SJCRH30 (cell line): Measurements from ENCODE around the gene DENR. TPM values are rescaled to one million over a fixed set of nuclear protein-coding genes. Genes with fewer than 3 reads are reported as not detected.
"Not testable (repeated sequence)": the region's sequence is repeated elsewhere in the genome, so short reads cannot be mapped to it uniquely, and the experiment has no call there.

ENCODE experiments used
- DNase-seq, 2 experiments: peaks; one replicate each; pipeline ENCODE4 v3.0.0-alpha.2; 2015 to 2020
- H3K27ac ChIP-seq: fragments of 250-450 bp; sonication (Bioruptor Pico); 2 replicates; pipeline ENCODE4 v1.5.1; 2020; ENCODE audit warnings: mild to moderate bottlenecking, moderate library complexity
- H3K27me3 ChIP-seq: fragments of 250-450 bp; sonication (Bioruptor Pico); 2 replicates; pipeline ENCODE4 v1.5.1; 2020; ENCODE audit warnings: mild to moderate bottlenecking, moderate library complexity
- H3K36me3 ChIP-seq: fragments of 250-450 bp; sonication (Bioruptor Pico); 2 replicates; pipeline ENCODE4 v1.5.1; 2020; ENCODE audit warnings: mild to moderate bottlenecking, moderate library complexity
- H3K4me1 ChIP-seq: fragments of 250-450 bp; sonication (Bioruptor Pico); 2 replicates; pipeline ENCODE4 v1.5.1; 2020; ENCODE audit warnings: mild to moderate bottlenecking, moderate library complexity
- H3K4me3 ChIP-seq: fragments of 250-450 bp; sonication (Bioruptor Pico); 2 replicates; pipeline ENCODE4 v1.5.1; 2020; ENCODE audit warnings: mild to moderate bottlenecking, moderate library complexity
- H3K9me3 ChIP-seq: fragments of 250-450 bp; sonication (Bioruptor Pico); replicated peaks from 2 replicates; pipeline ENCODE4 v1.5.1; 2020; ENCODE audit warnings: mild to moderate bottlenecking, moderate library complexity
- total RNA-seq: library from RNA; depleted of rRNA; stranded (reverse); fragments of >200 nt; shearing (Covaris generic); gene quantifications from 2 replicates; pipeline ENCODE4 v1.2.3, GENCODE V29; 2014

DENR gene
- total RNA-seq, 1 experiment from 2014 or later = 82.5 TPM

GRCh38 chr12:122785503-122785902 lies 32.9 kb downstream of the DENR start:
- H3K27me3 ChIP-seq = no peaks in the 10 kb centered on the region
- no peak overlapping the region for H3K4me3 ChIP-seq
- no peak for DNase-seq
- no peaks in the 10 kb centered on the region for H3K4me1 ChIP-seq
- H3K27ac ChIP-seq = no peak overlapping the region
- H3K9me3 ChIP-seq = no peaks in the 10 kb centered on the region
- H3K36me3 ChIP-seq = no peaks in the 10 kb centered on the region

GRCh38 chr12:122788387-122788786 lies 35.8 kb downstream of the DENR start:
- H3K4me1 ChIP-seq = no peaks in the 10 kb centered on the region
- H3K36me3 ChIP-seq = no peaks in the 10 kb centered on the region
- no peak overlapping the region for H3K27ac ChIP-seq
- no peak for DNase-seq
- H3K4me3 ChIP-seq = no peak overlapping the region
- H3K27me3 ChIP-seq = no peaks in the 10 kb centered on the region
- H3K9me3 ChIP-seq = no peaks in the 10 kb centered on the region

- H3K27ac ChIP-seq = no peak overlapping the region
Measured at GRCh38 chr12:122789637-122790036, 37.0 kb downstream of the DENR start.

GRCh38 chr12:122790393-122791075 lies 37.9 kb downstream of the DENR start:
- Histone ChIP-seq H3K36me3 (no peaks in the 10 kb centered on the region), H3K27me3 (no peaks in the 10 kb centered on the region), H3K4me1 (no peaks in the 10 kb centered on the region), H3K4me3 (no peak overlapping the region), H3K27ac (no peak overlapping the region), H3K9me3 (no peaks in the 10 kb centered on the region)
- DNase-seq = no peak

More at GRCh38 chr12:122789637-122790036, 37.0 kb downstream of the DENR start:
- Histone ChIP-seq H3K9me3 (no peaks in the 10 kb centered on the region), H3K4me1 (no peaks in the 10 kb centered on the region), H3K4me3 (no peak overlapping the region), H3K36me3 (no peaks in the 10 kb centered on the region), H3K27me3 (no peaks in the 10 kb centered on the region)
- DNase-seq = no peak

- Histone ChIP-seq H3K36me3 (no peaks in the 10 kb centered on the region), H3K27ac (no peak overlapping the region), H3K4me3 (no peak overlapping the region), H3K9me3 (no peaks in the 10 kb centered on the region), H3K27me3 (no peaks in the 10 kb centered on the region), H3K4me1 (no peaks in the 10 kb centered on the region)
- DNase-seq = peak; percentile 16 to 65
Measured at GRCh38 chr12:122793685-122794106, 41.1 kb downstream of the DENR start.

- Histone ChIP-seq H3K4me3 (no peak overlapping the region), H3K4me1 (no peaks in the 10 kb centered on the region), H3K27me3 (no peaks in the 10 kb centered on the region), H3K9me3 (no peaks in the 10 kb centered on the region), H3K27ac (no peak overlapping the region), H3K36me3 (no peaks in the 10 kb centered on the region)
- no peak for DNase-seq
Measured at GRCh38 chr12:122795807-122796206, 43.2 kb downstream of the DENR start.

GRCh38 chr12:122799641-122800243 lies 47.1 kb downstream of the DENR start:
- no peak for DNase-seq
- H3K27ac ChIP-seq = no peak overlapping the region
- H3K4me1 ChIP-seq = no peaks in the 10 kb centered on the region
- no peaks in the 10 kb centered on the region for H3K27me3 ChIP-seq
- no peaks in the 10 kb centered on the region for H3K9me3 ChIP-seq
- no peak overlapping the region for H3K4me3 ChIP-seq
- no peaks in the 10 kb centered on the region for H3K36me3 ChIP-seq

GRCh38 chr12:122803937-122804336 lies 51.3 kb downstream of the DENR start:
- DNase-seq = no peak
- Histone ChIP-seq H3K9me3 (no peaks in the 10 kb centered on the region), H3K4me1 (no peaks in the 10 kb centered on the region), H3K27ac (no peak overlapping the region), H3K27me3 (no peaks in the 10 kb centered on the region), H3K4me3 (no peak overlapping the region), H3K36me3 (no peaks in the 10 kb centered on the region)

- DNase-seq, H3K27me3 ChIP-seq, H3K36me3 ChIP-seq: not testable (repeated sequence)
Measured at GRCh38 chr12:122804957-122805356, 52.3 kb downstream of the DENR start.

GRCh38 chr12:122807651-122808050 lies 55.0 kb downstream of the DENR start:
- H3K27ac ChIP-seq = no peak overlapping the region
- no peaks in the 10 kb centered on the region for H3K36me3 ChIP-seq
- no peak for DNase-seq
- H3K9me3 ChIP-seq = no peaks in the 10 kb centered on the region
- no peaks in the 10 kb centered on the region for H3K27me3 ChIP-seq
- no peak overlapping the region for H3K4me3 ChIP-seq
- no peaks in the 10 kb centered on the region for H3K4me1 ChIP-seq

More at GRCh38 chr12:122804957-122805356, 52.3 kb downstream of the DENR start:
- H3K4me1 ChIP-seq, H3K4me3 ChIP-seq, H3K9me3 ChIP-seq, H3K27ac ChIP-seq: not testable (repeated sequence)

- no peaks in the 10 kb centered on the region for H3K4me1 ChIP-seq
- no peak overlapping the region for H3K27ac ChIP-seq
- no peaks in the 10 kb centered on the region for H3K9me3 ChIP-seq
- no peaks in the 10 kb centered on the region for H3K27me3 ChIP-seq
- H3K36me3 ChIP-seq = no peaks in the 10 kb centered on the region
- no peak overlapping the region for H3K4me3 ChIP-seq
- DNase-seq = no peak
Measured at GRCh38 chr12:122811777-122812176, 59.2 kb downstream of the DENR start.

- DNase-seq = no peak
- no peak overlapping the region for H3K4me3 ChIP-seq
- no peaks in the 10 kb centered on the region for H3K27me3 ChIP-seq
- H3K9me3 ChIP-seq = no peaks in the 10 kb centered on the region
- no peak overlapping the region for H3K27ac ChIP-seq
- no peaks in the 10 kb centered on the region for H3K36me3 ChIP-seq
- no peaks in the 10 kb centered on the region for H3K4me1 ChIP-seq
Measured at GRCh38 chr12:122813310-122813713, 60.7 kb downstream of the DENR start.

- H3K9me3 ChIP-seq = no peaks in the 10 kb centered on the region
- no peak for DNase-seq
- H3K27ac ChIP-seq = no peak overlapping the region
- no peak overlapping the region for H3K4me3 ChIP-seq
- H3K36me3 ChIP-seq = no peaks in the 10 kb centered on the region
- no peaks in the 10 kb centered on the region for H3K27me3 ChIP-seq
- no peaks in the 10 kb centered on the region for H3K4me1 ChIP-seq
Measured at GRCh38 chr12:122819209-122819785, 66.7 kb downstream of the DENR start.

GRCh38 chr12:122820138-122820537 lies 67.5 kb downstream of the DENR start:
- Histone ChIP-seq H3K4me1 (no peaks in the 10 kb centered on the region), H3K36me3 (no peaks in the 10 kb centered on the region), H3K27ac (no peak overlapping the region), H3K9me3 (no peaks in the 10 kb centered on the region), H3K4me3 (no peak overlapping the region), H3K27me3 (no peaks in the 10 kb centered on the region)
- no peak for DNase-seq
